Esophagus (tissue), 2 donors: ENCODE data around the gene GLIS2. TPM values are rescaled to one million over a fixed set of nuclear protein-coding genes. Genes with fewer than 3 reads are reported as not detected.

Source experiments
- H3K27ac ChIP-seq, 2 donors: one replicate each; pipeline ENCODE4 v1.5.1; 2013; ENCODE audit warnings: low read depth in 2 of 2, mild to moderate bottlenecking in 2 of 2, inconsistent platforms in 1 of 2, low read length in 1 of 2, moderate library complexity in 1 of 2
- H3K27me3 ChIP-seq, 2 donors: one replicate each; pipeline ENCODE4 v1.6.1; 2013; ENCODE audit warnings: low read length in 2 of 2, control low read depth in 1 of 2, mild to moderate bottlenecking in 1 of 2; ENCODE audit not compliant: insufficient read depth in 2 of 2, control insufficient read depth in 1 of 2
- H3K36me3 ChIP-seq, 2 donors: one replicate each; pipeline ENCODE4 v1.6.1; 2013; ENCODE audit warnings: low read length in 1 of 2; ENCODE audit not compliant: control insufficient read depth in 2 of 2, insufficient read depth in 2 of 2
- H3K4me1 ChIP-seq, 2 donors: one replicate each; pipeline ENCODE4 v1.6.1; 2013; ENCODE audit warnings: low read length in 1 of 2; ENCODE audit not compliant: control insufficient read depth in 2 of 2, insufficient read depth in 2 of 2
- H3K4me3 ChIP-seq, 2 donors: one replicate each; pipeline ENCODE4 v1.5.1; 2013; ENCODE audit warnings: low read length in 2 of 2, mild to moderate bottlenecking in 2 of 2, low read depth in 1 of 2, moderate library complexity in 1 of 2
- H3K9me3 ChIP-seq, 2 donors: one replicate each; pipeline ENCODE4 v1.6.1; 2013; ENCODE audit warnings: mild to moderate bottlenecking in 2 of 2, low read depth in 1 of 2, low read length in 1 of 2, moderate library complexity in 1 of 2; ENCODE audit not compliant: control insufficient read depth in 2 of 2, insufficient read depth in 1 of 2
- WGBS, 2 donors: extraction: QIAGEN DNeasy Blood & Tissue Kit; methylation state at CpG; one replicate each; pipeline ENCODE4 v1.1.7; 2013; 5-methylcytosine and 5-hydroxymethylcytosine counted together
- polyA plus RNA-seq, 2 donors: library from polyadenylated mRNA; stranded (reverse); fragments of 200-250 nt; gene quantifications; one replicate each; pipeline ENCODE4 v1.2.3, GENCODE V29; 2013
- donor health status: healthy with polysubstance abuse.
- donor health status: Bipolar disorder and iron deficiency.

GLIS2 gene
- polyA plus RNA-seq, 2 donors = 1.2 to 1.6 TPM

- Histone ChIP-seq H3K4me1 (no peaks in the 10 kb centered on the region), H3K9me3 (no peaks in the 10 kb centered on the region), H3K27me3 (no peaks in the 10 kb centered on the region), H3K36me3 (no peaks in the 10 kb centered on the region), H3K4me3 (no peak overlapping the region), H3K27ac (no peak overlapping the region)
- 95 to 96% methylated on average over 2 of the region's 2 CpGs for WGBS, 2 donors
These were observed 37.8 kb upstream of the GLIS2 start for GRCh38 chr16:4277987-4278513.

- no peaks in the 10 kb centered on the region for H3K9me3 ChIP-seq
- no peak overlapping the region for H3K4me3 ChIP-seq
- H3K27ac ChIP-seq = no peak overlapping the region
- H3K27me3 ChIP-seq = no peaks in the 10 kb centered on the region
- WGBS, 2 donors = 87 to 94% methylated on average over 2 of the region's 2 CpGs
- no peaks in the 10 kb centered on the region for H3K36me3 ChIP-seq
- no peaks in the 10 kb centered on the region for H3K4me1 ChIP-seq
These were observed 35.2 kb upstream of the GLIS2 start for GRCh38 chr16:4280625-4281024.

GRCh38 chr16:4283441-4283840 is 32.4 kb upstream of the GLIS2 start:
- no peaks in the 10 kb centered on the region for H3K27me3 ChIP-seq
- H3K9me3 ChIP-seq = no peaks in the 10 kb centered on the region
- H3K27ac ChIP-seq = no peak overlapping the region
- 73 to 83% methylated on average over 7 to 8 of the region's 8 CpGs for WGBS, 2 donors
- H3K4me3 ChIP-seq = no peak overlapping the region
- H3K4me1 ChIP-seq = no peaks in the 10 kb centered on the region
- no peaks in the 10 kb centered on the region for H3K36me3 ChIP-seq

- no peaks in the 10 kb centered on the region for H3K9me3 ChIP-seq
- 65 to 74% methylated on average over 2 of the region's 2 CpGs for WGBS, 2 donors
- no peak overlapping the region for H3K27ac ChIP-seq
These were observed 31.9 kb upstream of the GLIS2 start for GRCh38 chr16:4283939-4284338.

GRCh38 chr16:4285167-4285566 is 30.7 kb upstream of the GLIS2 start:
- H3K4me1 ChIP-seq = no peaks in the 10 kb centered on the region
- H3K27me3 ChIP-seq = no peaks in the 10 kb centered on the region
- 75 to 84% methylated on average over 10 of the region's 10 CpGs for whole genome bisulfite sequencing, 2 donors
- no peaks in the 10 kb centered on the region for H3K36me3 ChIP-seq
- H3K27ac ChIP-seq = no peak overlapping the region
- H3K9me3 ChIP-seq = no peaks in the 10 kb centered on the region
- no peak overlapping the region for H3K4me3 ChIP-seq

More at GRCh38 chr16:4283939-4284338, 31.9 kb upstream of the GLIS2 start:
- Histone ChIP-seq H3K4me1 (no peaks in the 10 kb centered on the region), H3K4me3 (no peak overlapping the region), H3K36me3 (no peaks in the 10 kb centered on the region), H3K27me3 (no peaks in the 10 kb centered on the region)

GRCh38 chr16:4288148-4288921 is 27.5 kb upstream of the GLIS2 start:
- 13% methylated on average over 22 of the region's 22 CpGs for WGBS, 2 donors
- peaks cover 2 to 4% of the 10 kb centered on the region in 2 donors for H3K4me1 ChIP-seq
- H3K27ac ChIP-seq = no peak overlapping the region
- H3K27me3 ChIP-seq = no peaks in the 10 kb centered on the region
- H3K36me3 ChIP-seq = no peaks in the 10 kb centered on the region
- no peak overlapping the region for H3K4me3 ChIP-seq
- no peaks in the 10 kb centered on the region for H3K9me3 ChIP-seq

- no peaks in the 10 kb centered on the region for H3K27me3 ChIP-seq
- no peak overlapping the region for H3K27ac ChIP-seq
- no peak overlapping the region for H3K4me3 ChIP-seq
- H3K4me1 ChIP-seq = peaks cover 2 to 13% of the 10 kb centered on the region in 2 donors
- WGBS, 2 donors = 82 to 85% methylated on average over 8 of the region's 8 CpGs
- H3K9me3 ChIP-seq = no peaks in the 10 kb centered on the region
- no peaks in the 10 kb centered on the region for H3K36me3 ChIP-seq
These were observed 25.5 kb upstream of the GLIS2 start for GRCh38 chr16:4290236-4290830.

GRCh38 chr16:4291699-4292098 is 24.2 kb upstream of the GLIS2 start:
- Histone ChIP-seq H3K4me1 (peaks cover 2 to 13% of the 10 kb centered on the region in 2 donors), H3K9me3 (no peaks in the 10 kb centered on the region), H3K27me3 (no peaks in the 10 kb centered on the region), H3K4me3 (no peak overlapping the region), H3K36me3 (no peaks in the 10 kb centered on the region), H3K27ac (no peak overlapping the region)
- 94 to 95% methylated on average over 4 of the region's 4 CpGs for WGBS, 2 donors

GRCh38 chr16:4293181-4293716 is 22.6 kb upstream of the GLIS2 start:
- Histone ChIP-seq H3K36me3 (no peaks in the 10 kb centered on the region), H3K4me3 (no peak overlapping the region), H3K9me3 (no peaks in the 10 kb centered on the region), H3K27ac (no peak overlapping the region), H3K4me1 (peaks cover 2 to 14% of the 10 kb centered on the region in 2 donors), H3K27me3 (no peaks in the 10 kb centered on the region)
- 55 to 67% methylated on average over 14 of the region's 14 CpGs for WGBS, 2 donors
